Small intestine (tissue), 7 donors: ENCODE measurements around the gene UVRAG. TPM values are rescaled to one million over a fixed set of nuclear protein-coding genes. Genes with fewer than 3 reads are reported as not detected.

Source experiments
- DNase-seq, 2 donors: peaks; one replicate each; pipeline versions ENCODE4 v3.0.0 to v3.0.0-alpha.2; 2013
- FAIRE-seq: peaks from 2 replicates; lab custom pipeline; 2012; peaks lifted over from hg19 to GRCh38; lab: Jason Lieb, UNC
- H3K27ac ChIP-seq, 3 donors: one replicate each; pipeline ENCODE4 v1.5.1; 2013; ENCODE audit warnings: low read length in 2 of 3, mild to moderate bottlenecking in 2 of 3, control low read depth in 1 of 3, inconsistent platforms in 1 of 3, low read depth in 1 of 3, moderate library complexity in 1 of 3
- H3K27me3 ChIP-seq, 3 donors: one replicate each; pipeline ENCODE4 v1.6.1; 2013; ENCODE audit warnings: low read length in 3 of 3, inconsistent platforms in 1 of 3; ENCODE audit not compliant: control insufficient read depth in 3 of 3, insufficient read depth in 3 of 3
- H3K36me3 ChIP-seq, 3 donors: one replicate each; pipeline ENCODE4 v1.6.1; 2013; ENCODE audit warnings: low read length in 3 of 3, inconsistent platforms in 1 of 3, low read depth in 1 of 3, mild to moderate bottlenecking in 1 of 3, moderate library complexity in 1 of 3; ENCODE audit not compliant: control insufficient read depth in 3 of 3, insufficient read depth in 2 of 3
- H3K4me1 ChIP-seq, 3 donors: one replicate each; pipeline ENCODE4 v1.6.1; 2013; ENCODE audit warnings: low read length in 2 of 3, inconsistent platforms in 1 of 3, low read depth in 1 of 3, mild to moderate bottlenecking in 1 of 3, moderate library complexity in 1 of 3; ENCODE audit not compliant: control insufficient read depth in 3 of 3, insufficient read depth in 2 of 3
- H3K4me3 ChIP-seq, 3 donors: one replicate each; pipeline ENCODE4 v1.5.1; 2013; ENCODE audit warnings: low read length in 3 of 3, control low read depth in 1 of 3, inconsistent platforms in 1 of 3, low read depth in 1 of 3, mild to moderate bottlenecking in 1 of 3, moderate library complexity in 1 of 3
- H3K9me3 ChIP-seq, 2 donors: one replicate each; pipeline ENCODE4 v1.6.1; 2013; ENCODE audit warnings: low read depth in 1 of 2, low read length in 1 of 2; ENCODE audit not compliant: control insufficient read depth in 2 of 2, insufficient read depth in 1 of 2
- WGBS, 3 donors: extraction: QIAGEN DNeasy Blood & Tissue Kit; methylation state at CpG; one replicate each; pipeline ENCODE4 v1.1.7; 2013; 5-methylcytosine and 5-hydroxymethylcytosine counted together
- polyA plus RNA-seq, 4 donors: library from polyadenylated mRNA; stranded (reverse) in 3 of 4; unstranded in 1 of 4; fragments of 200-250 nt in 3 of 4; fragments of 120-200 nt in 1 of 4; gene quantifications; one replicate each; pipeline versions ENCODE4 v1.2.1 to v1.2.3, GENCODE V29; 2013
- donor health status: healthy with polysubstance abuse.
- donor health status: control.
- donor health status: control.
- donor health status: Bipolar disorder and iron deficiency.
- donor health status: healthy.

Gene UVRAG
- polyA plus RNA-seq, 4 donors = 5.4 to 13.2 (median 7.1) TPM

DNA sequence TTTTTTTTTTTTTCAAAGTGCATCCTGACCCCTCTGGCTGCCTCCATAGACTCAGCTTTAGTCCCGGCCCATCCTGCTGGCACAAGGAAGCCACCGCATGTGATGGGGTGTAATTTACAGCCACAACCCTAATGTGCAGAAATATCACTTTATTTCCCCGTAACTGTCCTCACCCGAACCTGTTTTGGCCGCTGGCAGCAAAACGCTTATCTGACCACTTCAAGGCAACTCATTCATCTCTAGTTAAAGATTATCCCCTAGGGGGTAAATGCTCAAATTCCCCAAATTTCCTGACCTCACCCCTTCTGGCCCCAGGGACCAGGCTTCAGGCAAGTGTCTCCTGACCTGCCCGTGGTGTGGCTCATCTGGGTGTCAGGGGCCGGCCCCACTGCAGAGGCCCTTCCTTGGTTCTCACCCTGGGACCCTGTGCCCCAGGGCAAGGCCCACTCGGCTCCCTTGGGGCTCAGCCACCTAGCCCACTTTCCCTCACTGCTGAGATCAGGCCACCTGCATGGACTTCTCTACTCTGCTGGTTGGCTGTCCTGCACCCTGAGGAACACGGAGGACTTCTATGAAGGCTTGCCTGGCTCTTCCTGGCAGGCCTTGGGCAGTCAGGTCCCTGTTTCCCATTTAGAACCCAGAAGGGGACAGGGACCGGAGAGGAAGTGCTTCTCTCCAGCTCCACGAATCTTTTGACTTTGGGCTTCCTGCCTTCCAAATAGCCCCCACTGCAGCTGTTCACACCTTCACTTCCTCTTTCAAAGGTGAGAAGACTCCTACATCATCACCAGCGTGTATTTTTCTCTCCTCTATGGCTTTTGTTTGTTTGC lies 337.9 kb downstream of the UVRAG start:
- H3K4me3 ChIP-seq = peak overlapping the region in 1 of 3 donors; percentile 30
- FAIRE-seq = no peak
- WGBS, 3 donors = 39 to 55% (median 48%) methylated on average over 13 of the region's 13 CpGs
- peaks cover 0 to 3% of the 10 kb centered on the region in 2 donors for H3K9me3 ChIP-seq
- H3K27ac ChIP-seq = no peak overlapping the region
- DNase-seq = no peak
- no peaks in the 10 kb centered on the region for H3K27me3 ChIP-seq
- no peaks in the 10 kb centered on the region for H3K36me3 ChIP-seq
- H3K4me1 ChIP-seq = peaks cover 0 to 33% (median 3%) of the 10 kb centered on the region in 3 donors

DNA sequence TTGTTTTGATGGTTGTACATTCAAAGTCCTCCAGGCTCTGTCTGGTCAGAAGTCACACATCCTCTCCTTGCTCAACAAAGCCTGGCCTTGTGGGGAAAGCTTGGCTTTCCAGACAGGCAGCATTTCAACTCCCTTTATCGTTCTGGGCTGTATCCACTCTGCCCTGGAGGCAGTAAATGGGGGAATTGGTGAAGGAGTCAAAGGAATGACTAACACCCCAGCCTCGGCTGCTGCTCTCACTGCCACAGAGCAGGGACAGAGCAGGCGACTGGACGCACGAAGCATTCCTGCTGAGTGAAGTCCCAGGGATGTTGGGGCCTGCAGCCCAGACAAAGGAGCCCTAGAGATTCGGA lies 338.5 kb downstream of the UVRAG start:
- no peak overlapping the region for H3K27ac ChIP-seq
- peaks cover 0 to 27% (median 3%) of the 10 kb centered on the region in 3 donors for H3K4me1 ChIP-seq
- H3K36me3 ChIP-seq = no peaks in the 10 kb centered on the region
- peaks cover 0 to 3% of the 10 kb centered on the region in 2 donors for H3K9me3 ChIP-seq
- H3K27me3 ChIP-seq = peaks cover 0 to 2% (median 0%) of the 10 kb centered on the region in 3 donors
- 76 to 80% (median 78%) methylated on average over 6 of the region's 6 CpGs for WGBS, 3 donors
- no peak for FAIRE-seq
- no peak overlapping the region for H3K4me3 ChIP-seq
- DNase-seq = peak in 1 of 2 donors; percentile 35

DNA sequence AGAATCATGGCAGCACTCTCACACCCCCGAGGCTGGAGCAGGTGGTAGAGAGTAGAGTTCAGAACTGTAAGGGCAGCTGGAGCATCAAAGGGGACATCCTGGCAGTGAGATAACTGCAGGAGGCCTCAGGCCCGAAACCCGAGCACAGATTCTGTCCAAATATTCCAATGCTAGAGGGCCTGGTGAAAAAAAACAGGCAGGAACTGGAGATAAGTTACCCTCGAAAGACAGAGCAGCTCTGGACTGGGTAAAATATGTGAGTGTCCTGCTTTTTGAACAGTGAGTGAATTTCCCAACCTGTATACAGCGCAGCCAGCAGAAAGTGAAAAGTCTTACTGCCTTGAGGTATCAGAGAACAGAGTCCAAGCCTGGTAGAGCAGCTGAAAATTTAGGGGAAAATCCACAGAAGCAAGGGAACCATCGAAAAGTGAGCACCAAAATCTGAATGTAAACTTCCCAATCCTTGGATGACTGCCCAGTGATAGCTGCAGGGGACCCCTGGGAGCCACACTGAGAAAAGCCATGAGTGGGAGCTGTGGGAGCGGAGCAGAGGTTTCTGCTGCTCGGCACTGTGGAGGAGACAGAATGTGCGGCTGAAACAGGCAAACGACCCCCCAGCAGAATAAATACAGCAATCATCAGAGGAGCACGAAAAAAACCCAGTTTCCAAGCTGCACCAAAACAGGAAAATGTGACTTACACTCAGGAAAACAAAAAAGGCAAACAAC lies 340.7 kb downstream of the UVRAG start:
- Histone ChIP-seq H3K9me3 (no peaks in the 10 kb centered on the region), H3K27me3 (peaks cover 0 to 2% (median 0%) of the 10 kb centered on the region in 3 donors), H3K27ac (no peak overlapping the region), H3K36me3 (no peaks in the 10 kb centered on the region), H3K4me3 (no peak overlapping the region), H3K4me1 (peaks cover 0 to 11% (median 0%) of the 10 kb centered on the region in 3 donors)
- FAIRE-seq = no peak
- 75 to 79% (median 77%) methylated on average over 11 of the region's 11 CpGs for WGBS, 3 donors
- no peak for DNase-seq

DNA sequence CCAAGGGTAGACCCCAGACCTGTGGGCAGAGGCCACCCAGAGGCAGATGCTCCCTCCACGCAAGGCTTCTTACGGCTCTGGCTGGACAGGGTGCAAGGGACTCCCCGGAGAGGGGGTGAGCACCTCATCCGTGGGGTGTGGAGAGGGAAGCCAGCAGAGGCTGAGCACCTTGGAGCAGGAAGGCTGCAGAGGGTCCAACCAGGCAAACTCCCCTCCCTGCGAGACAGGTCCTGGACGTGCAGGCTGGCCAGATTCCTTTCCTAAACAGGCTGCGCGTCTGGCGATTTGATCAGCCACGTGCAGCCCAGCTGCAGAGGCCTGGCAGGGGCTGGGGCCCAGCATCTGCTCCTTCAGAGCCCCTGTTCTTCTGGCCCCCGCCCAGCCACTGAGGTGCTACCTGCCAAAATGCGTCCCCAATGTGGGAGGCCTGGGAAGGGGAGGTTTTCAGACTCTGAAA lies 342.0 kb downstream of the UVRAG start:
- H3K27me3 ChIP-seq = peaks cover 0 to 2% (median 0%) of the 10 kb centered on the region in 3 donors
- FAIRE-seq (no peak), DNase-seq (no peak)
- H3K4me1 ChIP-seq = peaks cover 0 to 11% (median 0%) of the 10 kb centered on the region in 3 donors
- H3K4me3 ChIP-seq = no peak overlapping the region
- H3K9me3 ChIP-seq = no peaks in the 10 kb centered on the region
- WGBS, 3 donors = 83 to 89% (median 84%) methylated on average over 12 of the region's 12 CpGs
- no peaks in the 10 kb centered on the region for H3K36me3 ChIP-seq
- no peak overlapping the region for H3K27ac ChIP-seq

DNA sequence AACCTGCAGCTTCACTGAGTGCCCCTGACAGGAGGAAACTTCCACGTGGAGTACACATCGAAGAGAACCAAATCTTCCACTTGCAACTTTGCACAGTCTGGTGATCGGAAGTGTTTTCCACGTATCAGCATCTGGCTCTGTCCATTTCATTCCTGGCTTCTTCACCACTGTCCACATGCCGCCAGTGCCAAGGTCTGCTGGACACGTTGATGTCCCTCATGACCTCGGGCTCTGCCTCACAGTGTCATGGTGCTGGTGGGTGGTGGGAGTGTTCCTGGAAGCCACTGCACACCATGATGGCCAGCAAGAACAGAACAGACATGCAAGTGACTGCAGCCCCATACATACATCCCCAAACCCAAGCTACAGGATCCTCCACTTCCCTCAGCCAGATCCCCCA lies 342.9 kb downstream of the UVRAG start:
- Histone ChIP-seq H3K4me1 (peaks cover 0 to 12% (median 0%) of the 10 kb centered on the region in 3 donors), H3K9me3 (no peaks in the 10 kb centered on the region), H3K27me3 (peaks cover 0 to 2% (median 0%) of the 10 kb centered on the region in 3 donors), H3K27ac (no peak overlapping the region), H3K36me3 (no peaks in the 10 kb centered on the region), H3K4me3 (no peak overlapping the region)
- FAIRE-seq (no peak), DNase-seq (no peak)
- WGBS, 3 donors = 78 to 88% (median 78%) methylated on average over 7 of the region's 7 CpGs

DNA sequence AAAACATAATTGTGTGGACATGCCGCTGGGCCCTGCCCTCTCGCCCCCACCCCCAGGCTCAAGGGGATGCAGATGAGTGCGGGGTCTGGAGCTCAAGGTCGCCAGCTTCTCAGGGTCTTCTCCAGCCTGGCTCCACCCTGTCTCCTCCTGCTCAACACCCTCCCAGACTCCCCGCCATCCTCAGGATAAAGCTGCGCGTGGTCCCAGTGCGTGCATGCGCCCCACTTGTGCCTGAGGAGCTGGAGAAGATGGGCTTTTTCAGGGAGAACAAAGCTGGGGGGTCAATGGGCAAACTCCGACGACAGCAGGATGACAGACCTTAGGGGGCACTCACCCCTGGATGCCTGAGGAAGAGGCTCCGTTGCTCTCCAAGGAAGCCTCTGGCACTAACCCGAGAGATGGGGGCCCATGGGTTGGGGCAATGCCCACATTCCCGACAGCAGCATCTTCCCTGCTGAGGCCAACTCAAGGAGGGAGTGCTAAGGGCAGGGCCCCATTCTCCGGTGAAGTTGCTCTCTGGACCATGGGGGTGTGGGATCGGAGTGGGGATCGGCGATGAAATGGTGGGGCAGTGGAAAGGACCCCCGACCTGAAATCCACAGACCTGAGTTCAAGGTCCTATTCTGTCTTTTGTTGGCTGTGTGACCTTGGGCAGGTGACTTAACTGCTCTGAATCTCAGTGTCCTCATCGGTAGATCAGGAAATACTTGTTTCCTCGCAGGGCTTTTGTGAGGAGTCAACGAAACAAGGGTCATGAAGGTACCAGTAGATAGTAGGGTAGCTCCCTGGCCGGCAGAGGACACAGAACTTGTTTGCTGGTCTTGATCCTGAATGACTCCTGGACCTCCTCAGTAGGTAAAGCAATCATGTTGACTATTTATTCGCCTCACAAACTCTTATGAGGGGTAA lies 343.6 kb downstream of the UVRAG start:
- H3K36me3 ChIP-seq = no peaks in the 10 kb centered on the region
- H3K9me3 ChIP-seq = no peaks in the 10 kb centered on the region
- FAIRE-seq = no peak
- DNase-seq = no peak
- H3K27ac ChIP-seq = no peak overlapping the region
- no peak overlapping the region for H3K4me3 ChIP-seq
- peaks cover 0 to 2% (median 0%) of the 10 kb centered on the region in 3 donors for H3K27me3 ChIP-seq
- peaks cover 0 to 10% (median 0%) of the 10 kb centered on the region in 3 donors for H3K4me1 ChIP-seq
- 78 to 88% (median 81%) methylated on average over 24 of the region's 24 CpGs for WGBS, 3 donors

DNA sequence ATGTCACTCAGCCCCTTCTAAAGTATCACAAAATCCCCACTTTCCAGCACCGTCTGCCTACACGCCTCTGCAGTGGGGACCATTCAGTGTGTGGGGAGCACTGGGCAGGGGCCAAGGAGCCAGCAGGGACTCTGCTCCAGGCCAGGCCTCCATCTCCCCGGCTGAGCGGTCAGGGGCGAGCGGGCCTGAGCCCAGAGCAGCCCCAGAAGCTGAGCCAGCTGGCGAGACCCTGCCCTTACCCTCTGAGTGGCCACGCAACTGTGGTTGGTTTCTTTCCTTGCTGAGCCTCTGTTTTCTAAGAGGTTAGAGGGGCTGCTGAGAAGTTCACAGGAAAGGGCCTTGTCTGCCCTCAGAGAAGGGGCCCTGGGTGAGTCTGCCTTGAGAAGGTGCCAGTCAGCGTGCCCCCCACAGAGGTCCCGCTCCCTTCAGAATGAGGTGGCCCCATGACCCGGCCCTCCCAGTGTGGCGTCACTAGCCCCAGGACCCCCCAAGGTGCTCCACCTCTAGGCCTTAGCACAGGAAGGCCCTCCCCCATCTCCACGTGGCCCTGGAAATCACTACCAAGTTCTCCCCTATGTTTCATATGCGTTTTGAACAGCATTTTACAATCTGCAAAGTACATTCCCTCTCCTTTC lies 344.4 kb downstream of the UVRAG start:
- no peaks in the 10 kb centered on the region for H3K9me3 ChIP-seq
- no peak for DNase-seq
- no peak overlapping the region for H3K4me3 ChIP-seq
- peaks cover 0 to 10% (median 0%) of the 10 kb centered on the region in 3 donors for H3K4me1 ChIP-seq
- H3K36me3 ChIP-seq = no peaks in the 10 kb centered on the region
- peaks cover 0 to 2% (median 0%) of the 10 kb centered on the region in 3 donors for H3K27me3 ChIP-seq
- 83 to 89% (median 85%) methylated on average over 14 of the region's 14 CpGs for WGBS, 3 donors
- no peak for FAIRE-seq
- H3K27ac ChIP-seq = no peak overlapping the region
